Measurements from ENCODE around the gene PRRC2A.
"Not testable (repeated sequence)": the region's sequence is repeated elsewhere in the genome, so short reads cannot be mapped to it uniquely, and the experiment has no call there.

Gene PRRC2A

GRCh38 chr6:31586008-31586407 is 34.5 kb upstream of the PRRC2A start, which contains the start of gene LST1:
Gene LST1, plus strand, starts transcription at chr6:31586277. Its CDS starts 1,023 bp downstream, at chr6:31587300.
- DNase-seq = no peak

DNA sequence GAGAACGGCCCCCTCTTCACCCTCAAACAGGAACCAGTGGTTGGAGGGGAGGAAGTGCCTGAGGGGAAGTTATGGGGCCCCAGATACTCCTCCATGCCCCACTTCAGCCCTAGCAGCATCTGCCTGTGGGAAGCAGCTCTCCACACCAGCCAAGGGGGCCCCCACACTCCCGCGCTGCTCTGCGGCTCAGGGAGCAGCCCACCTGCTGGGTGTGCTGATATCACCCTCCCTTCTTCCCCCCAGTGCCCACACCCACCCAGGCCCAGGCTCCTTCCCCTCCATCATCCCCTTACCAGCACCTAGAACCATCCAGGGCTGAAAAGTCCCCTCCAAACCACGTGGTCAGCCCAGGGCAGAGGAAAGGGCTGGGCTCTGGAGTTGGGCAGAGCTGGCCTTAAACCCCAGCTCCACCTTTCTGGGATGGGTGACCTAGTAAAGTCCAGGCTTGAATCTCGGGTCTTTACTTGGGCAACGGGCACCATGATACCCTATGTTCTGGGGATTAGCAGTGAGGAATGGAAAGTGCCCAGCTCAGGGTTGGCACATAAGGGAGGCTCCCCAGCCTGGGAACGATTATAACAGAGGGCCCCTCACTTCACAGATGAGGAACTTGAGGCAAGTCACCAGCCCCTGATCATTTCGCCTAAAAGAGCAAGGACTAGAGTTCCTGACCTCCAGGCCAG is 33.8 kb upstream of the PRRC2A start:
- DNase-seq = peak; percentile 12

DNA sequence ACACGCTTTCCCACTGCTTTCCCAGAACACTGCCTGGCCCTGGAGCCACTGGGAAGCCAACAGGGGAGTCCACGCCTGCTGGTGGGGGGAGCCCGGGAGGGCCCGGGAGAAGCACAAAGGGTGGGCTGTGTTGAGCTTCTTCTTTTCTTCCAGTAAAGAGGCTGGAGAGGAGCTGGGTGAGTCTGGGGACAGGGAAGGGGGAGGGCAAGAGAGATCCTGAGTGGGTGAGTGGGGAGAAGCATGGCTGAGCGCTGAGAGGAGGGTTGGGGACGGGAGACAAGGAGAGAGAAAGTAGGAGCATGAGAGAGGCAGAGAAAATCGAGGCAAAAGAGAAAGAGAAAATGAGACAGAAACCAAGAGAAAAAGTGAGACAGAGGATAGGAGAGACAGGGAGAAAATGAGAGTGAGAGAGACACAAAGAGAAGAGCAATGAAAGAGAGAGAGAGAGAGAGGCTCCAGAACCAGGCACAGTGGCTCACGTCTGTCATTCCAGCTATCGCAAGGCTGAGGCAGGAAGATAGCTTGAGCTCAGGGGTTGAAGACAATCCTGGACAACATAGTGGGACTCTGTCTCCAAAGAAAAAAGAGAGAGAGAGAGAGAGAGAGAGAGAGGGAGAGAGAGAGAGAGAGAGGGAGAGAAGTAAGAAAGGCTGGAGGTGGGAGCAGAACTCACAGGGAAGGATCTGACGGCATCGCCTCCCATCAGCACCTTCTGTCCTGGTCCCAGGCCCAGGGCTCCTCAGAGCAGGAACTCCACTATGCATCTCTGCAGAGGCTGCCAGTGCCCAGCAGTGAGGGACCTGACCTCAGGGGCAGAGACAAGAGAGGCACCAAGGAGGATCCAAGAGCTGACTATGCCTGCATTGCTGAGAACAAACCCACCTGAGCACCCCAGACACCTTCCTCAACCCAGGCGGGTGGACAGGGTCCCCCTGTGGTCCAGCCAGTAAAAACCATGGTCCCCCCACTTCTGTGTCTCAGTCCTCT is 32.4 kb upstream of the PRRC2A start:
- no peak for DNase-seq

GRCh38 chr6:31588871-31589650 is 31.5 kb upstream of the PRRC2A start:
- no peak for DNase-seq

GRCh38 chr6:31590691-31591090 is 29.8 kb upstream of the PRRC2A start:
- not testable (repeated sequence) for DNase-seq

- no peak for DNase-seq
These were observed 28.1 kb upstream of the PRRC2A start for GRCh38 chr6:31592396-31592771.

DNA sequence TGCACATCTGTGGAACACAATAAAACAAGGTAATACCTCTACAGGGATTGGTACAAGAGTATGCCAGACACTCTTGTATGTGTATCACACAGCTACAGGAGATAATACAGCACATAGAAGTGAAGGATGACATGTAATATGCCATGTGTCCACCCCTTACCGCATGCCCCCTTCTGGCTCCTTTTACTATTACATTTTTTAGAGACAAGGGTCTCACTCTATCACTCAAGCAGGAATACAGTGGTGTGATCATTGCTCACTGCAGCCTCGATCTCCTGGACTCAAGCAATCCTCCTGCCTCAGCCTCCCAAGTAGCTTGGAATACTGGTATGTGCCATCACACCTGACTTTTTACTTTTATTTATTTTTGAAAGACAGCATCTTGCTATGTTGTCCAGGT is 23.5 kb upstream of the PRRC2A start:
- DNase-seq = no peak

DNA sequence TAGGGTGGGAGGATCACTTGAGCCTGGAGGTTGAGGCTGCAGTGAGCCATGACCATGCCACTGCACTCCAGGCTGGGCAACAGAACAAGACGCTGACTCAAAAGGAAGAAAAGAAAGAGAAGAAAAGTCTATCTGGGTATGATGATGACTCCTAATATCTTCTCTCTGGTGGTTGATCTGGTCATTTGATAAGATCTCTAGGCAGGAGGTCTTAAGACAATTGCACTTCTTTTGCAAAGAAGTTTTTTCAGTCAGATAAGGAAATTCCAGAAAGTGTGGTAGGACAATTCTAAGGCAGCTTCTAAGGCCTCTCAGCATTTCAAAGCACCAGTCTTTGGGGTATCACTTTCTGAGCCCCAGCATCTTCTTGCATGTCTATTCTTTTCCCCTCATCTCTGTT is 13.2 kb upstream of the PRRC2A start:
- no peak for DNase-seq

- no peak for DNase-seq
These were observed 10.8 kb upstream of the PRRC2A start for GRCh38 chr6:31609519-31610406.

DNA sequence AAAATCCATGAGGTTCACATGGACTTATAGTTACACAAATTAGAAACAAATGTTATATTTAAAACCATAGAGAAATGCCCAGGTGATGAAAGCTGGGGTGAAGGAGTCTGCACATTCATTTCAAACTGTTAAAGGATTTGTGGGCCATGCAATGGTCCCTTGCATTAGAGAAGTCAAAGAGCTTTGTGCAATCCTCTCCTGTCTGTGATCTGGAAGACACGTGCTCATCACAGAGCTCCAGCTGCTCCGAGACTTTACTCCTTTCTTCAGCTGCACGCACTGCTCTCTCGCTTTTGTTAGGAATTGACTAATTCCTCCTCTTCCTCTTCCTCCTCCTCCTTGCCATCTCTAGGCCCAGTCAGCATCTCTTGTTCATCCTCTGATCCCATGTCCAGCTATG is 9.5 kb upstream of the PRRC2A start:
- no peak for DNase-seq

GRCh38 chr6:31614075-31614619 is 6.4 kb upstream of the PRRC2A start:
- no peak for DNase-seq

- DNase-seq = no peak
These were observed 5.6 kb upstream of the PRRC2A start, which contains the start of gene AIF1 for GRCh38 chr6:31614684-31615578. Gene AIF1, plus strand, starts transcription at chr6:31615234. Its CDS starts 96 bp downstream, at chr6:31615330.

DNA sequence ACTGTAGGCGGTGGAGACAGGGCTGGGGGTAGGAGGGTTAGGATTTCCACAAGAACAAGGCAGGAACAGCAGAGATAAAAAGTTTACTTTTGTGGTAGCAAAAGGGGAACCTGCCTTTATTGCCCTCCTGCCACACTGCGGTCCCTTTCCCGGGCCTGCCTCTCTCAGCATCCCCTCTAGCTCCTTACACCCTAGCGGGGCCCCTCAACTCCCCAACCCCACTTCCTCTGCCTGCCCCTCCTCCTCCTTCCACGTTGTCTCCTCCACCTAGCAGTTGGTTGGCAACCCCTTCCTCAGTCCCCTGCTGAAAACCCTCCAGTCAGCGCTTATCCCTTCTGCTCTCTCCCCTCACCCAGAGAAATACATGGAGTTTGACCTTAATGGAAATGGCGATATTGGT is 4.8 kb upstream of the PRRC2A start:
- DNase-seq = no peak

DNA sequence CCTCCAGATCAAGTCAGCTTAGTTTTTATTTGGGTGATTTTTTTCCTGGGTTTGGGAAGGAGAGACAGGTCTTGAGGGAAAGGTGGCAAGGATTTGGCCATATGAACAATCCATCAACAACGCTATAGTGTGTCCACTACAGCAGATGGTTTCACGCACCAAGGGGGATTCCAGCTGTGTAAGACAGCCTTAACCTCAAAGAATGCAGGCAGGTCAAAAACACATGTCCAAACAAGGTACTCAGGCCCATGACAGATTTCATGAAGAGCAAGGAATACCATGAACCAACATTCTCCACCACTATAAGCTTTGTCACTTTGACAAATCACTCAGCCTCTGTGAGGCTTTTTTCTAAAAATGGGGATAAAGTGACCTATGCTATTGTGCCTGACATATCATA is 3.5 kb upstream of the PRRC2A start:
- DNase-seq = no peak

DNA sequence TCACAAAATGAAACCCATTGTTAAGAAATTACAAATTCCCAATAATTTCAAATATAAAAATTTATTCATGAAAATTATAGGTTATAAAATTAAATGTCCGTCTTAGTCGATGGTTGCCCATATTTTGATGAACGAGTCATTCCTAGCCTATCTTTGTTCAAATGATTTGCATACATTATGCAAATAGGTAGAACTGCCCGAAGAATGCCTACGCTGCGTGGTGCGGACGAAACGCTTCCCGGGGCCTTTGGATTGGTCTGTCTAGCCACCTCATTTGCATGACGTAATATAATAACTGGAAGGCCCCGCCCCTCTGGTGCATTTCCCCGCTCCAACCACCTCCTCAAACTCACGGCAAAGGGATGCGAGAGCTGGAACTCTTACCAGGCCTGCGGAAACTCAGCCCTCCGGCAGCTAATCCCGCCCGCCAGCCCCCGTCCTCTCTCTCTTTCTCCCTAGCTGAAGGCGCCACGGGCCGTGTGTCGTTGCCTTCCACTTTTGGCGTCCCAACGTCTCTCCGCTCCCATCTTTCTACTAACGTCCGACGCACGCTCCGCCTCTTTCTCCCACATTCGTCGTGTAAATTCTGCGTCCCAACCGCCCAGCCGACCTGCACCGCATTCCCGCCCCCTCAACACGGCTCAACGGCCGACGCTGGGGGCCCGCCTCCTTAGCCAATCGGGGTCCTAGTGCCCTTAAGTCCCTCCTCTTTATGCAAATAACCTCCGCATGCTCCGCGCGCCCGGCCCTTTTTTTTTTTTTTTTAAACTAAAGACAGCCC is 520 bp upstream of the PRRC2A start:
- peak; percentile 99 for DNase-seq

DNA sequence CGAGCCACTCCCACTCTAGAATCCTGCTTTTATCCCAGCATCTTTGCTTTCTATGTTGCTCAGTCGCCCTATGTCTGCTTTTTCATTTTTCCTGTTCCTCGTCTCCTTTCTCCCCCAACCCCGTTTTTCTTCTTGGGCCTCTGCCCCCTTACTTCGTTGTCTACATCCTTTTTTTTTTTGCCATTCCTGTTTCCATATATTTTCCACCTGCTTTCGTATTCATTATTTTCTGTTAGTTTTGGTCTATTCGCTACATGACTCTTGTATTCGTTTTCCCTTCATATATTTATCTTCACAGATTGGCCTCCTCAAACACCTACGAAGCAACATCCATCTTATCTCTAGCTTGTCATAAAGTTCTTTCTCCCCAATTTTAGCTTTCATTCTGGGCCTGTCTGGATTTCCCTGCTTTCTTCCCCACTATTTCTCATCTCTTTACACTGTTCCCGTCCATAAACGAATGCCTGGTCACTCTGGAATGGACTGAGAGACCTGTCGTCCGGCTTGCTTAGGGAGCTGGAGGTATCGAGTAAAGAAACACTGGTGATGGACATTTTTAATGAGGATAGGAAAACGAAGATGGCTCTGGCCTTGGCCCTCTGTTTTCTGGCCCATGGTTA is 915 bp downstream of the PRRC2A start:
- DNase-seq = no peak

DNA sequence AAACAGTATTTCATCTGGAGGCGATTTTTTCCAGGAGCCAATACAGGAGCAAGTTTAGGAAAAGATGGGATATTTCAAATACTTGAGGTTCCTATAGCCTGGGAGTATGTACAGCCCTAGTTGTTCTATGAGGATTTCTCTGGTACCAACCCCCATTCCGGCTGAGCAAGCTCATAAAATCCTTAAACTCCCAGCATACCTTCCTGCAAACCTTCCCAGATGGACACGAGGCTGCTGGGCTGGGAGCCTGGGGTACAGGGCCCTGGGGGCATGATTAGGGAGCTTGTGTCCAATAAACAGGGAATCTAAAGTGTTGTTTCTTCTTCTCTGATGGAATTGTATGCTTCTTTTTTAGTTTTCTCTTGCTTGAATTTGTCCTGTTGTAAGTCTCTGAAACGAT is 1.5 kb downstream of the PRRC2A start:
- DNase-seq = no peak

DNA sequence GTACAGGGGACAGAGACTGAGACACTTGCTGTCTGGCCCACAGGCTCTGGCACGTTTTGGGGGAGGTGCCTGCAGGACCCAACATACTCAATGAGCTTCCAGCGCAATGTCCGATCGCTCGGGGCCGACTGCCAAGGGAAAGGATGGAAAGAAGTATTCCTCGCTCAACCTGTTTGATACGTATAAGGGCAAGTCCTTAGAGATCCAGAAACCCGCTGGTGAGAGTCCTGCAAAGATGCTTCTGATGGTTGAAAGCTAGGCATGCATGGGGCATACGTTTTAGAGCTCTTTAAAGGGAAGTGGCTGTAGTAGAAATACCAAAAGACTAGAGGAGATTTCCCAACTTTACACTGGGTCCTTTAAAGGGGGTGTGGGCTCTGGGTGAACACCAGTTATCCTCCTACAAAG is 2.2 kb downstream of the PRRC2A start:
- no peak for DNase-seq

DNA sequence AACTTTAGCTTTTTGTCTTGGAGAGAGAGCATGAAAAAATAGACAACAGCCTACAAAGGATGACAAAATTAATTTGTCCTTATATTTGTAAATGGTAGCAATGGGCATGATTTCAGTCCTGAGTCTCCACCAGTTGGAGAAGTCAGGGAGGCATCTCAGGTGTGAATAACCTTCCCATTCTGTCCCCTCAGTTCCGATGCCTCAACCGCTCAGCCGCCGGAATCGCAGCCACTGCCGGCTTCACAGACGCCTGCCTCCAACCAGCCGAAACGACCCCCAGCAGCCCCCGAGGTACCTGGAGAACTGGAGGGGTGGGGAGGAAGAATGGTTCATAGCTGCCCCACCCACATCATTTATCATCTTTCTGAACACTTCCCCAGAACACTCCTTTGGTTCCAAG is 3.6 kb downstream of the PRRC2A start:
- no peak for DNase-seq

Measured in stimulated activated naive CD4-positive, alpha-beta T cell treated with Interleukin-2 at 50 U/mL for 16 hours (primary cell).